Panc1 (cell line): ENCODE data around the gene THRB.

Source experiments
- CTCF ChIP-seq: fragments of 450-650 bp; IDR thresholded peaks from 2 replicates; pipeline ENCODE4 v1.5.1; 2017; ENCODE audit warnings: mild to moderate bottlenecking
- POLR2AphosphoS5 ChIP-seq: IDR thresholded peaks from 2 replicates; pipeline ENCODE4 v1.6.1; 2012; ENCODE audit warnings: mild to moderate bottlenecking, low read depth, low read length, moderate library complexity
- REST ChIP-seq, 2 experiments: IDR thresholded peaks; 2 replicates each; pipeline ENCODE4 v1.6.1; 2011 to 2012; ENCODE audit warnings: low read depth in 2 of 2, control low read depth in 1 of 2, low read length in 1 of 2, mild to moderate bottlenecking in 1 of 2, moderate library complexity in 1 of 2; ENCODE audit not compliant: insufficient read depth in 1 of 2
- TCF7L2 ChIP-seq: IDR thresholded peaks from 2 replicates; pipeline ENCODE4 v1.6.1; 2011; ENCODE audit warnings: mild to moderate bottlenecking, low read depth, low read length, inconsistent platforms

GRCh38 chr3:24182756-24183155 is 311.9 kb downstream of the THRB start:
- TF ChIP-seq CTCF (no peak), REST (IDR thresholded peaks at IDR 0.05; ENCODE audit: insufficient read depth in 1 of 2, low read depth in 2 of 2, low read length in 1 of 2) (no peak), POLR2AphosphoS5 (no peak), TCF7L2 (no peak)
